GOT3 (cell line): ENCODE measurements around the gene KXD1.
"Not testable (repeated sequence)": the region's sequence is repeated elsewhere in the genome, so short reads cannot be mapped to it uniquely, and the experiment has no call there.

Experiments used
- DNase-seq: peaks from one replicate; lab custom pipeline; 2025; ENCODE audit warnings: mixed read lengths; lab: John Stamatoyannopoulos, UW

KXD1 gene

DNA sequence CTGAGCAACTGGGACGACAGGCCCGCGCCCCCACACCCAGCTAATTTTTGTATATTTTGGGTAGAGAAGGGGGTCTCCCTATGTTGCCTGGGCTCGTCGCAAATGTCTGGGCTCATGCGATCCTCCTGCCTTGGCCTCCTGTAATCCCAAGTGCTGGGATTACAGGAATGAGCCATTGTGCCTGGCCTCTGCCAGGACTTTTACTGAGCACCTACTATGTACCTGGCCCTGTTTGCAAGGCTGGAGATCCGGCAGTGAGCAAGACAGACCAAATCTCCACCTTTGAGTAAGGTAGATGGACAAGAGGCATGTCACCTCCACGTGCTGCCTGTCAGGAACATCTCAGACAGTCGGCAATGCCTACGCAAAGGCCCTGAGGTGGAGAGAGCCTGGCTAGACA, 21.2 kb upstream of the KXD1 start:
- no peak for DNase-seq

GRCh38 chr19:18537431-18537830, 20.2 kb upstream of the KXD1 start:
- no peak for DNase-seq

GRCh38 chr19:18538115-18538514, 19.6 kb upstream of the KXD1 start:
- DNase-seq, result no peak

- no peak for DNase-seq
These were observed 18.3 kb upstream of the KXD1 start for GRCh38 chr19:18539372-18539771.

DNA sequence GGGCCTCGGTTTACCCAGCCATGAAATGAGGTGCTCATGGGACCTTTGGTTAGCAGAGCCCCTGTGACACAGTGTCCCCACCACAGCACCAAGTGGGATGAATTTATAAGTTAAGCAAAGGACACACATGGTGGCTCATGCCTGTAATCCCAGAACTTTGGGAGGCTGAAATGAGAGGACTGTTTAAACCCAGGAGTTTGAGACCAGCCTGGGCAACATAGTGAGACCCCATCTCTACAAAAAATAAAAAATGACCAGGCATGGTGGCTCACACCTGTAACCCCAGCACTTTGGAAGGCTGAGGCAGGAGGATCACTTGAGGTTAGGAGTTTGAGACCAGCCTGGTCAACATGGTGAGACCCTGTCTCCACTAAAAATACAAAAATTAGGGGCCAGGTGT, 17.5 kb upstream of the KXD1 start:
- DNase-seq, result not testable (repeated sequence)

DNA sequence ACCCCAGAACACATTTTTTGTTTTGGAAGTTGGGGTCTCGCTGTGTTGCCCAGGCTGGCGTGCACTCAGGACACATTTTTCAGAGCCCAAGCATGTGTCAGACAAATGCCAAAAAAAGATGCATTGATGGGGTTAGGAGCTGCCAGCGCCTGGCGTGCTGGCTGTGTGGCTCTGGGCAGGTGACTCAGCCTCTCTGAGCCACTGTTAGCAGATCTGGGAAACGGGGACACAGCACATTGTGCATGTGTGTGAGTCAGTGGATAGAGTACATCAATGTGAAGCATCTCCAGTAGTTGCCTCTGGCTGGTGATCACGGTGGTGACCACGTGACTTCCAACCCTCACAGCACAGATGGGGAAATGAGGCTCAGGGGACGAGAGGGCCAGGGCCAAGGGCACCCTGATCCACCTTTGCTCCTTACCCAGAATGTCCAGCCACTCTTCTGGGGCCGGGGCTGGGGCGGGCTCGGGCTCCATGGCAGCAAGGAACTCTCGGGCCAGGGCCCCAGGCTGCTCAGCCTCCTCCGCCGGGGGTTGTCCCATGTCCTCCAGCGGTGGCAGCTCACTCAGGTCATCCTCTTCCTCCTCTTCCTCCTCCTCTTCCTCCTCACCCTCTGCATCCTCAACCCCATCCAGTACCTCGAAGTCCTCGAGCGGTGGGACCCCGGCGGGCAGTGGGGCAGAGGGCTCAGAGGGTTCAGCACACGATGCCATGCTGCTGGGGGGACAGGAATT, 16.2 kb upstream of the KXD1 start:
- no peak for DNase-seq

DNA sequence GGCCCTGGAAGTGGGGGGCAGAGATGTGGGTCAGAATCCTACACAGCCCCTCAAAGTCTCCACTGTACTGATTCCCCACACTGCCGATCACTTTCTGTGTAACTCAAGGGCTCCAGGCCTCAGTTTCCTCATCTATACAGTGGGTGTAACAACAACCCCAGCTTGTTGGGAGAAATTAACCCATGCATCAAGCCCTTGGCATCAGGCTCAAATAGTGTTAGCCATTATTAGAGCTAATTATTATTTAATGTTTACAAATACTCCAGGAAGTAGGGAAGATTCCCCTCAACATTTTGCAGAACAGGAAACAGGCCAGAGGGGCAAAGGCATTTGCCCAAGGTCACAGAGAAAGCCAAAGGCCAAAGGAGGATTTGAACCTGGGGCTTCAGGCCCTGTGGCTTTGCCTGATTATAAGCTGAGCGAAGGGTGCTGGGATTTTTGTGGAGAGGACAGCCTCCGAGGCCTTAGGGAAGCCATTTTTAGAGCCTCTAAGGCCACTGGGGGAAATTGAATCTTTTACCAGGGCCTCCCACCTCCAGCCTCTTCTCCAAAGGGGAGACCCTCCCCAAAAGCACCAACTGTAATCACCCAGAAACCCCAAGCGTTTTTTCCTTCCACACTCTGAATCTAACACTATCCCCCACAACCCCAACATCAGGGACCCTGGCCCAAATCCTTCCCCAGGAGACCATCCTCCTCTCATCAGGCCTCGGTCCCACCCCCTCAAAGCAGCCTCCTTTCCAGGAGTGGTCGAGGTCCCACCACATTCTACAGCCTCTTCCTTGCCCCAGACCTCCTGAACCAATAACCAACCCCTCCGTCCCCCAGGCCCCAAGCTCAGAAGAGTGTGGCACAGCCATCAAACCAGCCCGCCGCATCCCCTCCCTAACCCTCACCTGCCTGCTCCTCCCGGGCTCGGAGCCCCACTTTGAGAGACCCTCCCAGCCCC, 15.4 kb upstream of the KXD1 start:
- no peak for DNase-seq

- peak; percentile 42 for DNase-seq
These were observed 14.5 kb upstream of the KXD1 start, which contains the start of gene FKBP8 for GRCh38 chr19:18542941-18543813. TSS of gene FKBP8 (minus strand) at chr19:18543573. CDS start at chr19:18541970, 1,603 bp downstream.

GRCh38 chr19:18543814-18544475, 13.7 kb upstream of the KXD1 start:
- no peak for DNase-seq

DNA sequence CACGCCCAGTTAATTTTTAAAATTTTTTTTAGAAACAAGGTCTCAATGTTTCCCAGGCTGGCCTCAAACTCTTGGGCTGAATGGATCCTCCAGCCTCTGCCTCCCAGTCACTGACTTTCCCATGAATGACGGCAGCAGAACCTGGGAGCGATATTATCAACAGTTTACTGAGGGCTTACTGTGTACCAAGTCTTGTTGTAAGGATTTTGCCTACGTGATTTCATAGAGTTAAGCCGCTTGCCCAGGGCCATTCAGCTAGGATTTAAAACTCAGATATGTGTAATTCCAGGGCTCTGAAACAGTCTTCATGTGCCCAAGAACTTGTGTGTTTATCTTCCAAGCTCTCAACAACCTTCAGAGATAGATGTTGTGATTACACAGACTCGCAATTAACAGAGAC, 6.0 kb upstream of the KXD1 start:
- DNase-seq, result no peak

DNA sequence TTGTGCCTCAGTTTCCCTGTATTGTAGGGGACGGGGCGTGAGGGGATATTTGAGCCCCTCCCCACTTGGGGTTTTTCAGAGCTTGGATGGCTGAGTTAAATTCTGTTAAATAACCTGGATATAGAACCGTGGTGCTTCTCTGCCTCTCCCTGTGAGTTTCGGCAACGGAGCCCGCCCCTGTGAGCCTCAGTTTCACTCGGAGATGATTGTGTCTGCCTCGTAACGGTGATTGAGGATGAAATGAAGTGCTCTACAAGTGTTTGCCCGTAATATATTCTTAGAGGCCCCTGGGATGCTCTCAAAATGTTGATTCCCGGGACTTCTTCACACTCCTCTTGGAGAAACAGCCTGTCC, 509 bp downstream of the KXD1 start:
- DNase-seq, result no peak

DNA sequence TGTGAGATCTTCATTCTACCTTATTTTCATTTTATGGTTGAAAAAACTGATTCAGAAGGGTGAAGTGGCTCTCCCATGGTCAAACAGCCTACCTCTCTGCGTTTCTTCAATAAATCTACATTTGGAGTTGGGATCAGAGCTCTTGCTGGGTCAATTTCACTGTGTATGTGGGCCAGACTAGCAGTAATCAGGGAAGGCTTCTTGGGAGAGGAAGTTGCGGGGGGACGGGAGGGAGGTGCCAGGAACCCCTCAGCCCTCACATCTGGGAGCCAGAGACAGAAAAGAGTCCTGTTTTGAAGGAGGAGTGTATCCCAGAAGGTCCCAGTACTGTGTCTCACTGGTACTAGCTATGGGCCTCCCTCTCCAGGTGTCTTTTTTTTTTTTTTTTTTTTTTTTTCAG, 934 bp downstream of the KXD1 start:
- no peak for DNase-seq

DNA sequence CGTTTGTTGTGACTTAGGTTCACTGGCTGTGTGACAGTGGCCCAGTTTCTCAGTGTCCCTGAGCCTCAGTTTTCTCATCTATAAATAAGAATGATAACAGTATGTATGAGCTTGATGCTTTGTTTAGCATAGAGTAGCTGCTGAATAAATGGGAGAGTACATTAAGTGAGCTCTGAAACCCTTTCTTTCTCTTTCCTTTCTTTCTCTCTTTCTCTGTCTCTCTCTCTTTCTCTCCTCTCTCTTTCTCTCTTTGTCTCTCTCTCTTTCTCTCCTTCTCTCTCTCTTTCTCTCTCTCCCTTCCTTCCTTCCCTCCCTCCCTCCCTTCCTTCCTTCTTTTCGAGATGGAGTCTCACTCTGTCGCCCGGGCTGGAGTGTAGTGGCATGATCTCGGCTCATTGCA, 2.0 kb downstream of the KXD1 start:
- no peak for DNase-seq

DNA sequence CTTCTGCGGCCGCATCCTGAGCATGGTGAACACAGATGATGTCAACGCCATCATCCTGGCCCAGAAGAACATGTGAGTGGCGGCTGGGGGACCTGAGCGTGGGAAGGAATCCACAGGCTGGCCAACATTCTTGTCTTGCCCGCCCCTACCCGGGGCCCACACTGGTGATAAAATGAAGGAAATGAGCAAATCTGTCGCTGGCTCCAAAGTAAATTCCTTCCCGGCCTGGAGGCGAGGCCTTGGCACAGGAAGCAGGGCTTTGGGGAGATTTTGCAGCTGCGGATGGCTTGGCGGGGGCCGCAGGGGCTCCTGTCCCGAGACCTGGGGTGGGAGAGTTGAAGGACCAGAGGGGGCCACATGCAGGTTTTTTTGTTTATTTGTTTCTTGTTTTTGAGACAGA, 4.4 kb downstream of the KXD1 start:
- DNase-seq, result no peak

DNA sequence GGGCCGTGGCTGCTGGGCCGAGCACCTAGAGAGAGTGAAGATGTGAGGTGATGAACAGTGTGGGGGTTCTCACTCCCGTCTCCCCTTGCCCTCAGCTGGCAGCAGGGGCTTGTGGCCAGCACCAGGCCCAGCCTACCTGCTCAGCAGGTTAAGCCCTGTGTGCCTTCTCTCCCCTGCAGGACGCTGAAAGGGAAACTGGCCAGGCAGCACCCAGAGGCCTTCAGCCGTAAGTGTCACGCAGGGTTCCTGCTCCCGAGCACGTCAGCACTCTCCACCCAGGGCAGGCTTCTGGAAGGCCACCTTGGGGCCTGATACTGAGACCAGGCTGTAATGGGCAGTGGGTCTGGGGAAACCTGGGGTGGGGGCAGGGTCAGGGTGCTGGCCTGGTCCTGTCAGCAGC, 9.3 kb downstream of the KXD1 start:
- no peak for DNase-seq

GRCh38 chr19:18568367-18568766, 10.7 kb downstream of the KXD1 start:
- DNase-seq, result no peak

DNA sequence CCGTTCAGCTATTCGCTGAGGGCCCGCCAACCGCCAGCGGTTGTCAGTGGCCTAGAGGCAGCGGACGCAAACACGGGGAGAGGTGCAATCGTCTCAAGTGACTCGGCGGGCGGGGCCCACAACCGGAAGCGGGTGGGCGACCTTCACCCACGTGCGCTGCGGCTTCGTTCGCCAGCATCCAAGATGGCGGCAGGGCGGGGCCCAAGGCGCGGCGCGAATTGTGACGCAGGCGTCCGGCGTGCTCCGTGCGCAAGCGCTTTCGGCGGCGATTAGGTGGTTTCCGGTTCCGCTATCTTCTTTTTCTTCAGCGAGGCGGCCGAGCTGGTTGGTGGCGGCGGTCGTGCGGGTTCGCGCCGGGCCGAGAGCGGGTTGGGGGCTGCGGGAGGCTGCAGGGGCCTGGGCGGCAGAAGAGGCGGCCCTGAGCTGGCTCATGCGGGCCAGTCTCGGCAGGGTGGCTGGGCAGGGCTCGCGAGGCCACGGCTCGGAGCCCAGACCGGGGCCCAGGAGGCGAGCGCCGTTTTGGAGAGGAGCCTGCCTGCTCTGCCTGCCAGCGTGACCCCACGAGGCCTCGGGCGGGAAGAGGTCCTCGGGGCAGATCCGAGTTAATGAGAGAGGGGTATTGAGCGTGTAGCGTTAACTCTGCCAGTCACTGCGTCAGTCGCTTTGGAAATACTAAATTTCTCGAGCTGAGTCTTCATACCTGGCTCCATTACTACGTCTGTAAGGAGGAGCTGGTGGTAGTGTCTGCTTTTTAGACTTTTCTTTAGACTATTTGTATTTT, 14.1 kb downstream of the KXD1 start, which contains the start of gene UBA52:
Gene UBA52, plus strand, starts transcription at position 294 of the 781 bp plus-strand sequence. CDS start 1,444 bp downstream, outside the sequence.
- peak; percentile 91 for DNase-seq

- DNase-seq, result no peak
These were observed 17.1 kb downstream of the KXD1 start for GRCh38 chr19:18574691-18575291.

- no peak for DNase-seq
These were observed 18.7 kb downstream of the KXD1 start for GRCh38 chr19:18576383-18576782.

DNA sequence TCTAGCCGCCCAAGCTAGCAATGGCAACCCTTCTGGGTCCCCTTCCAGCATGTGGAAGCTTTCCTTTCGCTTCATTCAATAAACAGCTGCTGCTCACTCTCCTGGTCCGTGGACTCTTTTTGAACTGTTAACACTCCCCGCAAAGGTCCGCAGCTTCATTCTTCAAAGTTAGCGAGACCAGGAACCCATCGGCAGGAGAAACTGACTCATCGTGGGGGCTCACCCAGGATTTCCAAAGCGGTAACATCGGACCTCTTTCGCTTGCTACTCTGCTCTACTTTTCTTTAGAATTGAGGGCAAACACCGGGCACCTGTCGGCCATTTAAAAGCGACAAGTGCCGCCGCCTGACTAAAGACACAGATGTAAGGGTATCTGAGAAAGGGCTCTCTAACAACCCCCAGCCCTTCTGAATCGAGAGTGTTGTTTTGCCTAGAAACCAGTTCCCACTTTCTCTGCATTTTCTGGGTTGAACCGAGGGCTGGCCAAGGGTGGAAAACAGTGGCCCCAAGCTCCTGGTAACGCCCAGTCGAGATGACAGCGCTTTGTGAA, 19.8 kb downstream of the KXD1 start:
- no peak for DNase-seq
